SU-DHL-6 (cell line): Measurements from ENCODE around the gene SLC6A20.

Source experiments
- EZH2phosphoT487 ChIP-seq: fragments of 200-600 bp; sonication (generic), shearing (Covaris generic); conservative IDR thresholded peaks from 2 replicates; pipeline ENCODE4 v1.6.1; 2018; ENCODE audit warnings: mild to moderate bottlenecking, antibody characterized with exemption, low read length, moderate library complexity, mixed read lengths
- TF ChIP-seq, protein P1 (sequence below): fragments of 200-600 bp; sonication (generic); IDR thresholded peaks from one replicate; pipeline ENCODE4 v1.5.1; 2017; ENCODE audit warnings: antibody characterized with exemption, mild to moderate bottlenecking, low read length, moderate library complexity; ENCODE audit not compliant: insufficient read depth, poor library complexity, severe bottlenecking

DNA sequence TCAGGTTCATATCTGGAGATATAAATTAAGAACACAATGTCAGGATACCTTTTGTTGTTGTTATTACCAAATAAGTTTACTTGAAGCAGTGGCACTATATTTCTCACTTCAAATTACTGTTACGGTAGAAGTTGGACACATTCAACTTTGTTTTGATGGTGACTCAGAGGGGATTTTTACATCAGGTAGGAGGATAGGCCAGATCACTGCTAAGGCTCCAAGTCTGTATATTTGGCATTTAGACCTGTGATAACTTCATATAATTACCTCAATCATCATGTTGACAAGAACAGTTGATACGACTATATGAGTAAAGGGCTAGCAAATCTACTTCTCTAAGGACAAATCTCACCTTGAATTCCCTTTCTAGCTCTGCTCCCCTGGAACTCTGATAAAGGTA, 30.0 kb upstream of the SLC6A20 start:
- TF ChIP-seq, protein P1, sequence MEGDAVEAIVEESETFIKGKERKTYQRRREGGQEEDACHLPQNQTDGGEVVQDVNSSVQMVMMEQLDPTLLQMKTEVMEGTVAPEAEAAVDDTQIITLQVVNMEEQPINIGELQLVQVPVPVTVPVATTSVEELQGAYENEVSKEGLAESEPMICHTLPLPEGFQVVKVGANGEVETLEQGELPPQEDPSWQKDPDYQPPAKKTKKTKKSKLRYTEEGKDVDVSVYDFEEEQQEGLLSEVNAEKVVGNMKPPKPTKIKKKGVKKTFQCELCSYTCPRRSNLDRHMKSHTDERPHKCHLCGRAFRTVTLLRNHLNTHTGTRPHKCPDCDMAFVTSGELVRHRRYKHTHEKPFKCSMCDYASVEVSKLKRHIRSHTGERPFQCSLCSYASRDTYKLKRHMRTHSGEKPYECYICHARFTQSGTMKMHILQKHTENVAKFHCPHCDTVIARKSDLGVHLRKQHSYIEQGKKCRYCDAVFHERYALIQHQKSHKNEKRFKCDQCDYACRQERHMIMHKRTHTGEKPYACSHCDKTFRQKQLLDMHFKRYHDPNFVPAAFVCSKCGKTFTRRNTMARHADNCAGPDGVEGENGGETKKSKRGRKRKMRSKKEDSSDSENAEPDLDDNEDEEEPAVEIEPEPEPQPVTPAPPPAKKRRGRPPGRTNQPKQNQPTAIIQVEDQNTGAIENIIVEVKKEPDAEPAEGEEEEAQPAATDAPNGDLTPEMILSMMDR: no peak
- no peak for TF ChIP-seq EZH2phosphoT487
